HEK293 (cell line): ENCODE data around the gene PPP1R15B.

Experiments used
- CTCF ChIA-PET: fragments of 350-600 bp; formaldehyde crosslinking; extraction: SDS; loops from one replicate; lab custom pipeline; 2021; ENCODE audit warnings: antibody characterized with exemption; lab: Yijun Ruan, JAX
- POLR2A ChIA-PET: fragments of 300-600 bp; formaldehyde crosslinking; extraction: SDS; loops from one replicate; lab custom pipeline; 2020; ENCODE audit warnings: antibody characterized with exemption, inconsistent platforms; lab: Yijun Ruan, JAX
- H3K27ac ChIP-seq: fragments of 200-500 bp; sonication (Bioruptor generic); 2 replicates; pipeline ENCODE4 v1.5.1; 2014; ENCODE audit warnings: low read depth, low read length, control low read depth, inconsistent platforms; ENCODE audit errors: extremely low read depth
- H3K36me3 ChIP-seq, 2 experiments: fragments of 200-500 bp in 1 of 2; sonication (Bioruptor generic) in 1 of 2; 1 replicate in 1 of 2; 2 replicates in 1 of 2; pipeline ENCODE4 v1.5.1; 2014 to 2017; ENCODE audit warnings: inconsistent platforms in 2 of 2, low read length in 2 of 2; ENCODE audit not compliant: control insufficient read depth in 2 of 2, insufficient read depth in 1 of 2
- H3K4me1 ChIP-seq: fragments of 200-500 bp; sonication (Bioruptor generic); 2 replicates; pipeline ENCODE4 v1.5.1; 2014; ENCODE audit warnings: mild to moderate bottlenecking, low read length, inconsistent platforms; ENCODE audit not compliant: control insufficient read depth, insufficient read depth
- H3K4me3 ChIP-seq: 2 replicates; pipeline ENCODE4 v1.5.1; 2011; ENCODE audit warnings: low read depth, mild to moderate bottlenecking, control low read depth, low read length, moderate library complexity
- H3K9me3 ChIP-seq: fragments of 200-500 bp; sonication (Bioruptor generic); 2 replicates; pipeline ENCODE4 v1.5.1; 2014; ENCODE audit warnings: low read depth, low read length, inconsistent platforms; ENCODE audit not compliant: control insufficient read depth, insufficient read depth
- CTCF ChIP-seq: fragments of 450-650 bp; formaldehyde crosslinking; IDR thresholded peaks from 2 replicates; pipeline ENCODE4 v1.5.1; 2016; ENCODE audit warnings: missing biosample characterization, missing genetic modification characterization
- GFI1B ChIP-seq: fragments of 450-650 bp; formaldehyde crosslinking; IDR thresholded peaks from 2 replicates; pipeline ENCODE4 v1.5.1; 2016; ENCODE audit warnings: missing biosample characterization, missing genetic modification characterization
- GLIS1 ChIP-seq: fragments of 450-650 bp; formaldehyde crosslinking; IDR thresholded peaks from 2 replicates; pipeline ENCODE4 v1.5.1; 2016; ENCODE audit warnings: missing biosample characterization, missing genetic modification characterization
- OSR2 ChIP-seq: fragments of 450-650 bp; formaldehyde crosslinking; IDR thresholded peaks from 2 replicates; pipeline ENCODE4 v1.5.1; 2016; ENCODE audit warnings: missing biosample characterization, missing genetic modification characterization
- PRDM10 ChIP-seq: fragments of 450-650 bp; formaldehyde crosslinking; IDR thresholded peaks from 2 replicates; pipeline ENCODE4 v1.5.1; 2016; ENCODE audit warnings: missing biosample characterization, missing genetic modification characterization
- SETDB1 ChIP-seq: IDR thresholded peaks from one replicate; pipeline ENCODE4 v1.6.1; 2017; ENCODE audit warnings: mild to moderate bottlenecking, low read length, moderate library complexity, mixed read lengths; ENCODE audit not compliant: insufficient read length
- ZBTB20 ChIP-seq: fragments of 450-650 bp; formaldehyde crosslinking; IDR thresholded peaks from 2 replicates; pipeline ENCODE4 v1.5.1; 2016; ENCODE audit warnings: missing biosample characterization, missing genetic modification characterization
- ZBTB49 ChIP-seq: fragments of 450-650 bp; formaldehyde crosslinking; IDR thresholded peaks from 2 replicates; pipeline ENCODE4 v1.5.1; 2016; ENCODE audit warnings: missing biosample characterization, missing genetic modification characterization, low read depth
- ZFP69B ChIP-seq: fragments of 450-650 bp; formaldehyde crosslinking; IDR thresholded peaks from 2 replicates; pipeline ENCODE4 v1.5.1; 2016; ENCODE audit warnings: missing biosample characterization, missing genetic modification characterization
- ZNF157 ChIP-seq: fragments of 450-650 bp; formaldehyde crosslinking; IDR thresholded peaks from 2 replicates; pipeline ENCODE4 v1.5.1; 2016; ENCODE audit warnings: missing biosample characterization, missing genetic modification characterization
- ZNF221 ChIP-seq: fragments of 450-650 bp; formaldehyde crosslinking; IDR thresholded peaks from 2 replicates; pipeline ENCODE4 v1.5.1; 2017; ENCODE audit warnings: missing biosample characterization, missing genetic modification characterization, borderline replicate concordance
- ZNF26 ChIP-seq: fragments of 450-650 bp; formaldehyde crosslinking; IDR thresholded peaks from 2 replicates; pipeline ENCODE4 v1.5.1; 2016; ENCODE audit warnings: missing biosample characterization, missing genetic modification characterization
- ZNF292 ChIP-seq: fragments of 450-650 bp; formaldehyde crosslinking; IDR thresholded peaks from 2 replicates; pipeline ENCODE4 v1.5.1; 2016; ENCODE audit warnings: low read depth, missing biosample characterization, missing genetic modification characterization, borderline replicate concordance
- ZNF341 ChIP-seq: fragments of 450-650 bp; formaldehyde crosslinking; IDR thresholded peaks from 2 replicates; pipeline ENCODE4; 2016; ENCODE audit warnings: low read depth, missing biosample characterization, missing genetic modification characterization
- ZNF354C ChIP-seq: fragments of 450-650 bp; formaldehyde crosslinking; IDR thresholded peaks from 2 replicates; pipeline ENCODE4 v1.5.1; 2016; ENCODE audit warnings: missing biosample characterization, missing genetic modification characterization, low read depth, borderline replicate concordance
- ZNF391 ChIP-seq: fragments of 450-650 bp; formaldehyde crosslinking; IDR thresholded peaks from 2 replicates; pipeline ENCODE4 v1.5.1; 2016; ENCODE audit warnings: low read depth, missing biosample characterization, missing genetic modification characterization, borderline replicate concordance
- ZNF596 ChIP-seq: fragments of 450-650 bp; IDR thresholded peaks from 2 replicates; pipeline ENCODE4 v1.5.0; 2018; ENCODE audit warnings: missing biosample characterization, mild to moderate bottlenecking, missing genetic modification characterization, moderate library complexity
- ZNF629 ChIP-seq: fragments of 450-650 bp; formaldehyde crosslinking; IDR thresholded peaks from 2 replicates; pipeline ENCODE4 v1.5.1; 2017; ENCODE audit warnings: missing biosample characterization, missing genetic modification characterization
- ZNF692 ChIP-seq: fragments of 450-650 bp; formaldehyde crosslinking; IDR thresholded peaks from 2 replicates; pipeline ENCODE4 v1.5.1; 2016; ENCODE audit warnings: missing biosample characterization, missing genetic modification characterization
- ZNF704 ChIP-seq: fragments of 450-650 bp; formaldehyde crosslinking; IDR thresholded peaks from 2 replicates; pipeline ENCODE4 v1.5.1; 2016; ENCODE audit warnings: missing biosample characterization, missing genetic modification characterization
- ZNF747 ChIP-seq: fragments of 450-650 bp; formaldehyde crosslinking; IDR thresholded peaks from 2 replicates; pipeline ENCODE4 v1.5.1; 2016; ENCODE audit warnings: missing biosample characterization, missing genetic modification characterization
- ZNF843 ChIP-seq: fragments of 450-650 bp; formaldehyde crosslinking; IDR thresholded peaks from 2 replicates; pipeline ENCODE4 v1.5.1; 2016; ENCODE audit warnings: missing biosample characterization, missing genetic modification characterization
- TF ChIP-seq, protein P1 (sequence below): fragments of 450-650 bp; formaldehyde crosslinking; optimal IDR thresholded peaks from 2 replicates; pipeline ENCODE3; 2016; ENCODE audit warnings: missing biosample characterization, mild to moderate bottlenecking, missing genetic modification characterization

PPP1R15B gene

GRCh38 chr1:204377800-204378668, 33.6 kb downstream of the PPP1R15B start:
- POLR2A ChIA-PET, result interaction anchor here (0.6 to 1.4 kb wide), 7 partner anchors 9 to 215 kb away, joined by 3 to 8 read pairs (median 4); no protein-coding TSS in a partner anchor
- no peak for TF ChIP-seq ZFP69B
- TF ChIP-seq PRDM10 (tag by site-specific recombination), result peak; percentile 81
- TF ChIP-seq ZNF596, result no peak
- TF ChIP-seq ZNF704 (tag by site-specific recombination), result no peak
- no peak for TF ChIP-seq GFI1B (tag by site-specific recombination)
- TF ChIP-seq ZNF157 (tag by site-specific recombination), result no peak
- no peak for TF ChIP-seq ZNF692 (tag by site-specific recombination)
- TF ChIP-seq ZNF629 (tag by site-specific recombination), result peak; percentile 35; the same call in 1 of the 2 replicates
- no peak for TF ChIP-seq OSR2 (tag by site-specific recombination)
- TF ChIP-seq, protein P1, sequence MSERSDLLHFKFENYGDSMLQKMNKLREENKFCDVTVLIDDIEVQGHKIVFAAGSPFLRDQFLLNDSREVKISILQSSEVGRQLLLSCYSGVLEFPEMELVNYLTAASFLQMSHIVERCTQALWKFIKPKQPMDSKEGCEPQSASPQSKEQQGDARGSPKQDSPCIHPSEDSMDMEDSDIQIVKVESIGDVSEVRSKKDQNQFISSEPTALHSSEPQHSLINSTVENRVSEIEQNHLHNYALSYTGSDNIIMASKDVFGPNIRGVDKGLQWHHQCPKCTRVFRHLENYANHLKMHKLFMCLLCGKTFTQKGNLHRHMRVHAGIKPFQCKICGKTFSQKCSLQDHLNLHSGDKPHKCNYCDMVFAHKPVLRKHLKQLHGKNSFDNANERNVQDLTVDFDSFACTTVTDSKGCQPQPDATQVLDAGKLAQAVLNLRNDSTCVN (tag by site-specific recombination), result peak; percentile 63
- no peak for TF ChIP-seq CTCF
- no peak for TF ChIP-seq ZNF221 (tag by site-specific recombination)
- TF ChIP-seq ZNF292 (tag by site-specific recombination), result no peak
- TF ChIP-seq ZNF354C, result no peak
- TF ChIP-seq ZNF26, result no peak
- no peak for TF ChIP-seq ZNF747 (tag by site-specific recombination)
- no peak for TF ChIP-seq SETDB1
- TF ChIP-seq ZNF843 (tag by site-specific recombination), result no peak
- peak; percentile 80 for TF ChIP-seq GLIS1
- no peak for TF ChIP-seq ZBTB49 (tag by site-specific recombination)
- TF ChIP-seq ZNF341, result no peak
- TF ChIP-seq ZNF391 (tag by site-specific recombination), result no peak
- peak; percentile 93 for TF ChIP-seq ZBTB20 (tag by site-specific recombination)

More at GRCh38 chr1:204377800-204378668, 33.6 kb downstream of the PPP1R15B start:
- Histone ChIP-seq H3K4me3 (peak overlapping the region; percentile 26), H3K4me1 (no peaks in the 10 kb centered on the region), H3K27ac (no peak overlapping the region; the same call in 1 of the 2 replicates), H3K36me3 (no peaks in the 10 kb centered on the region), H3K9me3 (no peaks in the 10 kb centered on the region)
- CTCF ChIA-PET, result interaction anchor here (0.7 to 3.1 kb wide), 9 partner anchors 11 to 215 kb away, joined by 3 to 23 read pairs (median 5); partner anchors contain the start of gene GOLT1A
